CD4-positive, alpha-beta T cell treated with Interleukin-6 at 100 ng/mL for 8 hours (primary cell): ENCODE data around the gene PCARE.
"Not testable (repeated sequence)": the region's sequence is repeated elsewhere in the genome, so short reads cannot be mapped to it uniquely, and the experiment has no call there.

Experiments
- DNase-seq: peaks from one replicate; pipeline ENCODE4 v3.0.0-alpha.2; 2020; ENCODE audit warnings: mixed read lengths, low spot score

The PCARE gene

GRCh38 chr2:29096969-29097368, 22.6 kb upstream of the PCARE start:
- DNase-seq, result no peak

DNA sequence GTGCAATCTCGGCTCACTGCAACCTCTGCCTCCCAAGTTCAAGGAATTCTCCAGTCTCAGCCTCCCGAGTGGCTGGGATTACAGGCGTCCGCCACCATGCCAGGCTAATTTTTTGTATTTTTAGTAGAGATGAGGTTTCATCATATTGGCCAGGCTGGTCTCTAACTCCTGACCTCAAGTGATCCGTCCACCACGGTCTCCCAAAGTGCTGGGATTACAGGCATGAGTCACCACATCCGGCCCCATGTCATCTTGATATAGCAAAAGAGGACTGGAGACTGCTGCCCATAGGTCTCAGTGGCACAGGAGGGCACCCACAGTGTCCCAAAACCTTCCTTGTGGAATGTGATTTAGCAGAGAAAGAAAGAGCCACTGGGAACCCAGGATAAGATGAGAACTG, 16.0 kb upstream of the PCARE start:
- DNase-seq, result not testable (repeated sequence)

DNA sequence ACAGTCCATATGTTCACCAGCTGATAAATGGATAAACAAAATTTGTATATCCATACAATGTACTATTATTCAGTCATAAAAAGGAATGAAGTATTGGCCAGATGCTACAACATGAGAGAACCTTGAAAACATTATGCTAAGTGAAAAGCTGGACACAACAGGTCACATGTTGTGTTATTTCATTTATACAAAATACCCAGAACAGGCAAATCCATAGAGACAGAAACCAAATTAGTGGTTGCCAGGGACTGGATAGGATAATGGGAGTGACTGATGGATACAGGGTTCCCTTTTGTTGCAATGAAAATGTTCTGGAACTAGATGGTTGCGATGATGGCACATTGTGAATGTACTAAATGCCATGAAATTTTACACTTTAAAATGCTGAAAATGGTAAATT, 10.2 kb upstream of the PCARE start:
- DNase-seq, result no peak

- DNase-seq, result no peak
These were observed 8.6 kb upstream of the PCARE start for GRCh38 chr2:29082804-29083495.

GRCh38 chr2:29080886-29081743, 6.8 kb upstream of the PCARE start:
- no peak for DNase-seq

- no peak for DNase-seq
These were observed 5.6 kb upstream of the PCARE start for GRCh38 chr2:29079887-29080286.

GRCh38 chr2:29075894-29076705, 1.8 kb upstream of the PCARE start:
- DNase-seq, result no peak

DNA sequence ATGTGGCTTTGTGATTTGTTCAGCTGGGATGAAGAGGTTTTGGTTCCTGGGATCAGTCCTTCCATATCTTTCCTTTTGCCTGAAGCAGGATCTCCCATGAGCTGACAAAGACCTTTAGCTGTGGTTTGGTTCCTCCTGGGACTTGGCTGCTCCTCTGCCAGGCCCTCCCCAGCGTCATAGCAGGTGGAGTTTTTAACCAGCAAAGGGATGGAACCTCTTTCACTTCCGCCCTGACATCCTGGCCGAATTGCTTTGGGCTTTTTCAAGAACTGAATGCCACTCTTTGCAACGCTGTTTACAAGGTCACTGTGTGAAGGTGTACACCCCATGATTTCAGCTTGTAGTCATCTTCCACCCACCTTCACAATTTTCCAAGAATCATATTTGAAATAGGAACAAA, 390 bp downstream of the PCARE start:
- DNase-seq, result no peak

- DNase-seq, result no peak
These were observed 1.2 kb downstream of the PCARE start for GRCh38 chr2:29072971-29073725.

- DNase-seq, result no peak
These were observed 2.1 kb downstream of the PCARE start for GRCh38 chr2:29072251-29072650.

DNA sequence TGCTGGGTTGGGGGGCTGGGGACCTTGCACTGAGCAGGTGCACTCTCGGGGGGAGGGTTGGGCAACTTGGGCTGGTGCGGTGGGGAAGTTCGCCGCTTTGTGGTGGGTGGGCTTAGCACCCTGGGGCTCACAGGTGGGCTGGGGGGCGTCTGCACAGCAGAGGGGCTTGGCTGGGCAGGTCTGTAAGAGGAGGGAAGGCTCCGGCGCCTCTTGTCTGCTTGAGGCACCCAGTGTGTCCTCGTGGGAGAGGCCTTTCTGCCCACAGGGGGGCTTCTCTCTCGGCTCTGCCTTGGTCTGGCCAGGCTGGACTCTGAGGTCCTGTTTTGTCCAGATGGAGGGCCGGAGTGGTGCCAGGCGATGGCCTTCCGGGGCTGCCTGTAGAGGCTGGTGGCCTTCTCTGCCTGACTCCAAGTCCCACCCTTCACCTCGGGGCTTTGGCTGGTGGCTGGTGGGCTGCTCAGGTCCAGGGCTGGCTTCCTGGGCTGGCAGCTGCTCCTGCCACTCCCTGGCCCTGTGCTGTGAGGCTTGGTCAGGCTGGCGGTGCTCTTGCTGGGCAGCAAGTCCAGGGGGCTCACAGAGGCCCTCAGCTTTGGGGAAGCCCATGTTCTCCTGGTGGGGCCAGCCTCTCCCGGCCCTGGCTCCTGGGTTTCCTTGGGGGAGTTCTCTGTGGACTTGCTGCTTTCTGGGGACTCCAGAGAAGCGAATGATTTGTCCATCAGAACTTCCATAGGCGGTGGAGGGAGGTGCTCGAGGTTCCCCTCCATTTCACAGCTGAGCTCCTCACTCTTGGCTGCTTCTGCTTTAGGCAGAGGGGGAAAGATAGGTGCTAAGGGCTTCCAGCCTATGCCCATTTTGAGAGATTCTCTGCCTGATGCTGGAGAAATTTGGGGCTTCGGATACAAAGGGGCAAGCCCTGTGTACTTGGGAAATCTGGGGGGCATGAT, 3.0 kb downstream of the PCARE start:
- DNase-seq, result no peak

- no peak for DNase-seq
These were observed 3.8 kb downstream of the PCARE start for GRCh38 chr2:29070526-29070925.

- no peak for DNase-seq
These were observed 5.8 kb downstream of the PCARE start for GRCh38 chr2:29068513-29068912.

DNA sequence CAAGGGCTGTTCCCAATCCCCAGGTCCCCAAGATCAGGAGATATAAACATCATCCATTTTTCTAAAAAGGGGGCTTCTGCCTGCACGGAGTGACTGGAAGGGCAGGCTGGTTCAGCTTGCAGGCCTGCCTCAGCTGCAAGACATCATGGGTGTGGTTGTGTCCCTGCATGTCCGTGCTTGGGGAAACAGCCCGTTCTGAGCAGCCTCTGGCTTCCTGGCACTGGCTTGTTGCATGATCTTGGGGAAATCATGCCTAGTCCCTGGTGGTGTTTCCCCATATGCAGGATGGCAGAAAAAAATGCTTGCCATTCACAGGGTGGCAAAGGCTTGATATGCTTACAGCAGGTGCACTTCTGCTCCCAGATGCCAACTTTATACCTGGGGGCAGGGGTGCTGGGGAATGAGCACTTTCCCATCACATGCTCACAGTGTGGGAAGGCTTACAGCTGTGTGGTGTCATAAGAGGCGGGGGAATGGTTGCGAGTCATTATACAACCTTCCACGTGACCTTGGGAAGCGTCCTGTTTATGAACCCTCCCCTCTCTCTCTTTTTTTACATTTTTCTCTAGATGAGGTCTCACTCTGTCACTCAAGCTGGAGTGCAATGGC, 7.2 kb downstream of the PCARE start:
- DNase-seq, result no peak

GRCh38 chr2:29066271-29066860, 8.0 kb downstream of the PCARE start:
- no peak for DNase-seq

DNA sequence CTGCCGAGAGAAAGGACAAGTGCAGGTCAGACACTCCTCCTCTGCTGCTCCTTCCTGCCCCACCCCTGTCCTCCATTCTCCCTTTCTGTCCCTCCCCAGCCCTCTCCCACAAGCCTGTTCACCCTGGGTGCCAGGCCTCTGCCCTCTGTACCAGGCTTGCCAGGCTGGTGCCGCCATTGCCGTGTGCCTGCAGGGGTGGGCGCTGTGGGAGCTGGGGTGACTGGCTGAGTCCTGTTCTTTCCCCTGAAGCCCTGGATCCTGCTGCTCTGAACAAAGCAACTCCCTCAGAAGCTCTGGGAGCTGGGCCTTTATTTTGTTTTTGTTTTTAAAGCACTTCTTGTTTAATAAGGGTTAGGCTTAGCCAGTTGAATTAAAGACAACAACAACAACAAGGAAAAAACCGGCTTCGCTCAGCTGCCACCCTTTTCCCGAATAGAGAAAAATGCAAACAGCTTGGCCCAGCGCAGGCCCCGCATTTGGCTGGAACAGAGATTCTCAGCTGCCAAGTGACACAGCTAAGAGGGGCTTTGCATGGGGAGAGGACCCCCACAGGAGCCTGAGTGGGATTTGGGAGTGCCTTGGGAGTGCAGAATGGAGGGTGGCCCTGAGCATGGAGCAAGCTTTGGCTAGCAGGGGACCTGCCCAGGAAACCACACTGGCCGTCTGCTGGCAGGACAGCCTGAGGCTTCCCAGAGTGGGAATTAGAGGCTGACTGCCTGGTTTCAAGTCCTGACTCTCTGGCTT, 9.1 kb downstream of the PCARE start:
- DNase-seq, result no peak

GRCh38 chr2:29064746-29065067, 9.6 kb downstream of the PCARE start:
- no peak for DNase-seq

DNA sequence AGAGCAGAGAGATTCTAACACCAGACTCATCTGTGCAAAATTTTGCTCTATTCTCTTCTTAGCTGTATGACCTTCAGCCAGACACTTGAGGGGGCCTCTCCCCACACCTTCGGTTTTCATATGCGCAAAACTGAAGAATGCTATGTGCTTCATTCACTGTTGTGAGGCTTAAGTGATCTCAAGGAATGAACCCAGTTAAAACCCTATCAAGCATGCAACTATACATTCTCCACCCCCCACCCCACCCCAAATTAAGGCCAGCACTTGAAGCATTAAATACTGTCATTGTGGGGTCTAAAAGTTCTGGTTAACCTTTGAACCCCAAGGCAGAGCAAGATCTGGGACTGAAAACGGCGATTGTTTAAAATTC, 10.0 kb downstream of the PCARE start:
- no peak for DNase-seq

DNA sequence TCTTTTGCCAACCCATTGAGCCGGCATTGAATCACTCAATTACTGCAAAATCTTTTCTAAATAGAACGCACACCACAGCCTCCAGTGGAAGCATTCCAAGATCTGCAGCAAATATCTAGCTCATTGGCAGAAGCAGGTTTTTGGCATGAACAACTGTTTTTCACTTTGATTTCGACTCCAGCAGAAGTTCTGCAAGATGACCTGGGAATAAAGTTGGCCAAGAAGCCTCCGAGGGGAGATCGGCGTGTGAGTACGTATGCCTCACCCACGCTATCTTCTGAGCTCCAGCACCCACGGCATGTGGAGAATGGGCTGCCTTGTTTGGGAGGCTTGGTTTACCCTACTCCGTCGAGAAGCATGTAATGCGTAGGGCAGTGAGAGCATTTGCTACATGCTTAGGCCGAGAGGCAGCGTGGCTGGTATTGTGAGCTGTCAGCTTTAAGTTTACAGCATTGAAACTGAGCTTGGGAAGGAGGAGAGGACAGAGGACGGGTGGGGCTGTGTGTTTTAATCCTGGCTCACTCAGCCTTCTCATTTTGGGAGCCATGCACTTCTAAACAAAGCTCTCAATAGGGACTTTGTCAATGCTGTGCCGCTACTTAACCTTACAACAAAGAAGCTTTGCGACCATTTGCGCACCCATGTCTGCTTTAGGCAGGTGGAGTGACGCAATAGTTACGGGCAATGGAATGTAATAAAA, 10.5 kb downstream of the PCARE start:
- no peak for DNase-seq
